Prostate gland (tissue), 2 donors: ENCODE data around the gene ZCCHC14.

Experiments used
- CTCF ChIP-seq, 4 experiments: fragments of 200-600 bp in 2 of 4; fragments of 450-650 bp in 2 of 4; sonication (generic) in 2 of 4; IDR thresholded peaks; 1 replicate in 3 of 4; 2 replicates in 1 of 4; pipeline ENCODE4 v1.5.1; 2016 to 2019; ENCODE audit warnings: antibody characterized with exemption in 4 of 4, mild to moderate bottlenecking in 2 of 4, moderate library complexity in 2 of 4
- POLR2A ChIP-seq: fragments of 450-650 bp; IDR thresholded peaks from one replicate; pipeline ENCODE4 v1.6.1; 2016; ENCODE audit warnings: antibody characterized with exemption, mild to moderate bottlenecking
- POLR2AphosphoS5 ChIP-seq: sonication (generic); formaldehyde crosslinking; IDR thresholded peaks from one replicate; pipeline ENCODE4 v1.6.1; 2017; ENCODE audit warnings: antibody characterized with exemption

- no peak for TF ChIP-seq CTCF (IDR thresholded peaks at IDR 0.05)
- TF ChIP-seq POLR2A: no peak
- no peak for TF ChIP-seq POLR2AphosphoS5
Observed at GRCh38 chr16:87437327-87437726, 55.5 kb downstream of the ZCCHC14 start.
